Measurements from ENCODE around the gene KSR2. TPM values are rescaled to one million over a fixed set of nuclear protein-coding genes. Genes with fewer than 3 reads are reported as not detected.

KSR2 gene
- total and polyA plus RNA-seq, 2 donors (not counting 3 experiments of a cell fraction or from before 2014, with no cell fraction given) = 2.1 to 5.2 TPM

GRCh38 chr12:117540011-117540410 lies 428.8 kb downstream of the KSR2 start:
- Histone ChIP-seq H3K79me2 (ENCODE audit: control insufficient read depth, insufficient read depth, low read length) (no peaks in the 10 kb centered on the region), H3K4me2 (ENCODE audit: insufficient read depth, low read length) (no peak overlapping the region), H3K9me3 (replicated peaks; ENCODE audit: control insufficient read depth, insufficient read depth, low read length) (no peaks in the 10 kb centered on the region), H3K9ac (replicated peaks; ENCODE audit: extremely low read depth, insufficient read depth, low read length) (no peak overlapping the region), H3K4me3 (replicated peaks in 1 of 3; ENCODE audit: insufficient read depth in 1 of 3, low read depth in 1 of 3, low read length in 3 of 3) (no peak overlapping the region), H2AFZ (ENCODE audit: low read depth, low read length) (no peak overlapping the region), H3K27me3 (ENCODE audit: control insufficient read depth in 2 of 2, insufficient read depth in 2 of 2, low read length in 2 of 2) (no peaks in the 10 kb centered on the region), H4K20me1 (replicated peaks; ENCODE audit: control insufficient read depth, extremely low read depth, insufficient read depth, low read length) (no peaks in the 10 kb centered on the region), H3K36me3 (ENCODE audit: control insufficient read depth in 2 of 2, extremely low read depth in 1 of 2, insufficient read depth in 2 of 2, low read length in 2 of 2) (no peaks in the 10 kb centered on the region), H3K9me1 (replicated peaks; ENCODE audit: control insufficient read depth, extremely low read depth, insufficient read depth, low read length) (no peaks in the 10 kb centered on the region), H3K4me1 (ENCODE audit: control insufficient read depth, extremely low read depth, insufficient read depth, low read length) (no peaks in the 10 kb centered on the region), H3K27ac (ENCODE audit: insufficient read depth, low read depth, low read length) (no peak overlapping the region)
- no TSS peak for BruUV-seq (replicated peaks)
- ChIA-PET CTCF (interaction anchor here (1.7 kb wide), 1 partner anchor 47 kb away, joined by 5 read pairs; no protein-coding TSS in a partner anchor), POLR2A (no interaction called here)
- intact Hi-C loops (cut with micrococcal nuclease) = no loop called here
- dilution Hi-C loops (cut with MboI; ENCODE audit: extremely low pct_ligation_motif_present, low sequenced_read_pairs) = no loop called here
- DNase-seq (ENCODE audit: low read depth, low spot score) = no peak
- no peak for FAIRE-seq
- TF ChIP-seq MYC (IDR thresholded peaks at IDR 0.05; ENCODE audit: low read depth, low read length) (no peak), FOS (IDR thresholded peaks at IDR 0.05; ENCODE audit: borderline replicate concordance, insufficient read depth, low read length) (no peak), GATA2 (IDR thresholded peaks at IDR 0.05; ENCODE audit: insufficient read depth, insufficient read length, low read depth, low read length) (no peak), POLR2A (IDR thresholded peaks at IDR 0.05; ENCODE audit: low read depth, low read length) (no peak), POLR2AphosphoS5 (IDR thresholded peaks at IDR 0.05; ENCODE audit: insufficient read depth, low read depth, low read length) (no peak), EZH2 (IDR thresholded peaks at IDR 0.05; ENCODE audit: borderline replicate concordance, low read depth, low read length, severe bottlenecking) (no peak), JUN (IDR thresholded peaks at IDR 0.05; ENCODE audit: borderline replicate concordance, insufficient read depth, insufficient read length, low read depth) (no peak)
- TF ChIP-seq, protein P1, sequence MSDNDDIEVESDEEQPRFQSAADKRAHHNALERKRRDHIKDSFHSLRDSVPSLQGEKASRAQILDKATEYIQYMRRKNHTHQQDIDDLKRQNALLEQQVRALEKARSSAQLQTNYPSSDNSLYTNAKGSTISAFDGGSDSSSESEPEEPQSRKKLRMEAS (IDR thresholded peaks at IDR 0.05; ENCODE audit: insufficient read depth, insufficient read length) = no peak
- TF ChIP-seq, protein P2, sequence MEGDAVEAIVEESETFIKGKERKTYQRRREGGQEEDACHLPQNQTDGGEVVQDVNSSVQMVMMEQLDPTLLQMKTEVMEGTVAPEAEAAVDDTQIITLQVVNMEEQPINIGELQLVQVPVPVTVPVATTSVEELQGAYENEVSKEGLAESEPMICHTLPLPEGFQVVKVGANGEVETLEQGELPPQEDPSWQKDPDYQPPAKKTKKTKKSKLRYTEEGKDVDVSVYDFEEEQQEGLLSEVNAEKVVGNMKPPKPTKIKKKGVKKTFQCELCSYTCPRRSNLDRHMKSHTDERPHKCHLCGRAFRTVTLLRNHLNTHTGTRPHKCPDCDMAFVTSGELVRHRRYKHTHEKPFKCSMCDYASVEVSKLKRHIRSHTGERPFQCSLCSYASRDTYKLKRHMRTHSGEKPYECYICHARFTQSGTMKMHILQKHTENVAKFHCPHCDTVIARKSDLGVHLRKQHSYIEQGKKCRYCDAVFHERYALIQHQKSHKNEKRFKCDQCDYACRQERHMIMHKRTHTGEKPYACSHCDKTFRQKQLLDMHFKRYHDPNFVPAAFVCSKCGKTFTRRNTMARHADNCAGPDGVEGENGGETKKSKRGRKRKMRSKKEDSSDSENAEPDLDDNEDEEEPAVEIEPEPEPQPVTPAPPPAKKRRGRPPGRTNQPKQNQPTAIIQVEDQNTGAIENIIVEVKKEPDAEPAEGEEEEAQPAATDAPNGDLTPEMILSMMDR (IDR thresholded peaks at IDR 0.05; ENCODE audit: extremely low read depth in 1 of 2, insufficient read depth in 1 of 2, low read depth in 1 of 2, low read length in 2 of 2) = no peak

All from endothelial cell of umbilical vein (primary cell).